ENCODE measurements around the gene GALE. TPM values are rescaled to one million over a fixed set of nuclear protein-coding genes. Genes with fewer than 3 reads are reported as not detected.

Gene GALE
- total and polyA plus RNA-seq, 2 donors (not counting 3 experiments of a cell fraction or from before 2014, with no cell fraction given), result 42.9 to 64.7 TPM

- Histone ChIP-seq H3K4me3 (replicated peaks in 1 of 3; ENCODE audit: insufficient read depth in 1 of 3, low read depth in 1 of 3, low read length in 3 of 3) (no peak overlapping the region), H3K27me3 (ENCODE audit: control insufficient read depth in 2 of 2, insufficient read depth in 2 of 2, low read length in 2 of 2) (no peaks in the 10 kb centered on the region), H3K9me1 (replicated peaks; ENCODE audit: control insufficient read depth, extremely low read depth, insufficient read depth, low read length) (no peaks in the 10 kb centered on the region), H3K4me1 (ENCODE audit: control insufficient read depth, extremely low read depth, insufficient read depth, low read length) (no peaks in the 10 kb centered on the region), H3K27ac (ENCODE audit: insufficient read depth, low read depth, low read length) (no peak overlapping the region), H3K9me3 (replicated peaks; ENCODE audit: control insufficient read depth, insufficient read depth, low read length) (no peaks in the 10 kb centered on the region), H4K20me1 (replicated peaks; ENCODE audit: control insufficient read depth, extremely low read depth, insufficient read depth, low read length) (no peaks in the 10 kb centered on the region), H2AFZ (ENCODE audit: low read depth, low read length) (no peak overlapping the region), H3K79me2 (ENCODE audit: control insufficient read depth, insufficient read depth, low read length) (no peaks in the 10 kb centered on the region), H3K36me3 (ENCODE audit: control insufficient read depth in 2 of 2, extremely low read depth in 1 of 2, insufficient read depth in 2 of 2, low read length in 2 of 2) (peaks cover 0 to 19% of the 10 kb centered on the region in 2 experiments), H3K4me2 (ENCODE audit: insufficient read depth, low read length) (no peak overlapping the region), H3K9ac (replicated peaks; ENCODE audit: extremely low read depth, insufficient read depth, low read length) (no peak overlapping the region)
- no peak for FAIRE-seq
- no TSS peak for BruUV-seq (replicated peaks)
- ChIA-PET POLR2A (interaction anchor here (1.7 kb wide), 1 partner anchor 8 kb away, joined by 5 read pairs; the partner anchor contains the start of gene HMGCL), CTCF (interaction anchor here (0.6 to 2.2 kb wide), 3 partner anchors 22 to 211 kb away, joined by 3 to 5 read pairs (median 3); no protein-coding TSS in a partner anchor)
- dilution Hi-C loops (cut with MboI; ENCODE audit: extremely low pct_ligation_motif_present, low sequenced_read_pairs), result no loop called here
- no peak for TF ChIP-seq MAX (IDR thresholded peaks at IDR 0.05; ENCODE audit: insufficient read depth, insufficient read length)
- no peak for TF ChIP-seq POLR2A (IDR thresholded peaks at IDR 0.05; ENCODE audit: low read depth, low read length)
- no peak for TF ChIP-seq GATA2 (IDR thresholded peaks at IDR 0.05; ENCODE audit: insufficient read depth, insufficient read length, low read depth, low read length)
- TF ChIP-seq MYC (IDR thresholded peaks at IDR 0.05; ENCODE audit: low read depth, low read length), result no peak
- no peak for TF ChIP-seq POLR2AphosphoS5 (IDR thresholded peaks at IDR 0.05; ENCODE audit: insufficient read depth, low read depth, low read length)
- TF ChIP-seq EZH2 (IDR thresholded peaks at IDR 0.05; ENCODE audit: borderline replicate concordance, low read depth, low read length, severe bottlenecking), result no peak
- TF ChIP-seq JUN (IDR thresholded peaks at IDR 0.05; ENCODE audit: borderline replicate concordance, insufficient read depth, insufficient read length, low read depth), result no peak
- TF ChIP-seq CTCF (IDR thresholded peaks at IDR 0.05; ENCODE audit: extremely low read depth in 1 of 2, insufficient read depth in 1 of 2, low read depth in 1 of 2, low read length in 2 of 2), result no peak
- intact Hi-C loops (cut with micrococcal nuclease), result no loop called here
- DNase-seq (ENCODE audit: low read depth, low spot score), result no peak
Measured at GRCh38 chr1:23816906-23817305, 16.4 kb upstream of the GALE start.

Data from endothelial cell of umbilical vein (primary cell).